ENCODE results near the gene CFAP54.

Gene CFAP54

DNA sequence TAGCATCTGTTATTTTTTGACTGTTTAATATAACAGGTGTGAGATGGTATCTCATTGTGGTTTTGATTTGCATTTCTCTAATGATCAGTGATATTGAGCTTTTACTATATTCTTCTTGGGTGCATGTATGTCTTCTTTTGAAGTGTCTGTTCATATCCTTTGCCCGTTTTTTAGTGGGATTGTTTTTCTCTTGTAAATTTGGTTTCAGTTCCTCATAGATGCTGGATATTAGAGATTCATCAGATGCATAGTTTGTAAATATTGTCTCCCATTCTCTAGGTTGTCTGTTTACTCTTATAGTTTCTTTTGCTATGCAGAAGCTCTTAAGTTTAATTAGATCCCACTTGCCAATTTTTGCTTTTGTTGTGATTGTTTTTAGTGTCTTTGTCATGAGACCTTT lies 368.8 kb downstream of the CFAP54 start:
- DNase-seq = no peak

- DNase-seq = no peak
These were observed 372.3 kb downstream of the CFAP54 start for GRCh38 chr12:96861656-96862055.

DNA sequence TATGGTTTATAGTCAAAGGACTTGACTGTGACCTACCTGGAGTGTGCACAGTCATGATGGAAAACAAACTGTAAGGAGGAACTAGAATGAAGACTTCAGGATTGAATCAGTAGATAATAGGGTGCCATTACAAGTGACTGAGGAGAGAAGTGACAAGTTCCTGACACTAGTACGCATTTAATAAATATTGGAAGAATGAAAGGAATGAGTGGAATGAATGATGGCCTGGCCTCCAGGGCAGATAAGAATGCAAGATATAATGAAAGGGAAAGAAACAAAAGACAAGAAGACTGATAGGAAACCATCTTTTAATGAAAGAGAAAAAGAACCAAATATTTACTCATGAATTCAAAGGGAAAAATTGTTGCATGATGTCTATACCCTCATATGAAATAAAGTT lies 372.9 kb downstream of the CFAP54 start:
- no peak for DNase-seq

GRCh38 chr12:96864335-96864734 lies 375.0 kb downstream of the CFAP54 start:
- DNase-seq = no peak

DNA sequence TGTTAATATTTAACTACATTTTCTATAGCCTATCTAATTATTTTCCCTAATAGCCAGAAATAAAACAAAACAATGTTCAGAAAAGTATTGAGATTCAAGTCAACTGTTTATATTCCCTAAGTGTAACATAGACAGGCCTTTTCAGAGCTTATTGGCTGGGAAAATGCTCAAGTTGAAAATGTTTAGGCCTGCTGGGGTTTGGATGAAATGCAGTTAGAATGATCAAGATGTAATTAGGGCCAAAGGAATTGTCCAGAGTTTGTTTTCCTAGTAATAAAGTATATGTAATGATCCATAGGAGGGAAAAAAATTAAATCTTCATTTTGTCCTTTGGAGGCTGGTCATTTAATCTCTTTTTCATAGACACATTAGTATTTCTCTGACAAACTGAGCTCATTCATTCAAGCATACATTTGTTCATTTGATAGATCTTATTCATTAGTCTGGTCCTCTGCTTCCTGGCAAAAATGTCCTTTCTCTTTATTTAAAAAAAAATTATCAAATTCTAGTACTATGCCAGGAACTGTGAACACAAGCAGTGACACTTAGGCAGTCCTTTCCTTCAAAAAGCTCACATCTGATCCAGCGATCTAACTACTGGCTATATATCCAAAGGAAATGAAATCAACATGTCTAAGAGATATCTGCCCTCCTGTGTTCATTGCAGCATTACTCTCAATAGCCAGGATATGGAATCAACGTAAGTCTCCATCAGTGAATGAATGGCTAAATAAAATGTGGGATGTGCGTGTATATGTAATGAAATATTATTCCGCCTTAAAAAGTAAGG lies 377.6 kb downstream of the CFAP54 start:
- DNase-seq = no peak

DNA sequence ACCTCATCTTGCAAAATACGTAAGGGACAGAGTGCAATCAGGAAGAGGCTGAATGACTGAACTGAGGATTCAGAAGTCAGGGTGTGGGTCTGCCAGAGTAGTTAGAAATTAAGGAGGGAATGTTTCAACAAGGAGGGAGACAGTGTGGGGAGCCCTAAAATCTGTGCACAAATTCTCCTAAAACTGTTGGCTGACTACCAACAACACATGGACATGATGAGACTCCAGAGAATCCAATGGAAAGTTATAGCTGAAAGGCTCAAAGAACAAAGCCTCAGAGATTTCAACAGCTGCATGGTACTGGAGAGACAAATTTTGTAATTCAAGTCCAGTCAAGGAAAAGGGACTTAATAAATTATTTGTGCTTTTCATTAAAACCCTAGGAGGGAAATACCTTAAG lies 381.6 kb downstream of the CFAP54 start:
- no peak for DNase-seq

- no peak for DNase-seq
These were observed 383.6 kb downstream of the CFAP54 start for GRCh38 chr12:96872961-96873360.

- no peak for DNase-seq
These were observed 384.8 kb downstream of the CFAP54 start for GRCh38 chr12:96874211-96874610.

DNA sequence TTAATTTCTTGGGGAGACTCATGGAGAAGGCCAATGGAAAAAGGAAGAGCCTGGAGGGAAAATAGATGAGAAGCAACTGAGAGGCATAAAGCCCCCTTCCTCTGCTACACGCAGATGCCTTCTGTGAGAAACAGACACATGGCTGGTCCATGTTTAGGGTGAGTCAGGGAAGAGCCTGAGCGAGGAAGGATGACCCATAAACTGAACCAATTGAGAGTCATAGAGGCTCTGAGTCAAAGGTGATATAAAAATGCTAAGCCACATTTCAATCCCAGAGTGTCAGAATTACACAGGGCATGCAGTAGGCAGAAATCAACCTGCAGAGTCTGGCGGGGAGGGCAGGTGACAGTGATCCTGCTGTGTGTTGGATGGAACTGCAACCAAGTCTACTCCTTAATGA lies 387.6 kb downstream of the CFAP54 start:
- no peak for DNase-seq

GRCh38 chr12:96878704-96879103 lies 389.3 kb downstream of the CFAP54 start:
- DNase-seq = no peak

GRCh38 chr12:96879301-96879700 lies 389.9 kb downstream of the CFAP54 start:
- no peak for DNase-seq

- DNase-seq = no peak
These were observed 390.8 kb downstream of the CFAP54 start for GRCh38 chr12:96880220-96880619.

- DNase-seq = no peak
These were observed 392.2 kb downstream of the CFAP54 start for GRCh38 chr12:96881608-96882007.

GRCh38 chr12:96882862-96883261 lies 393.5 kb downstream of the CFAP54 start:
- DNase-seq = no peak

- DNase-seq = no peak
These were observed 394.2 kb downstream of the CFAP54 start for GRCh38 chr12:96883571-96883970.

DNA sequence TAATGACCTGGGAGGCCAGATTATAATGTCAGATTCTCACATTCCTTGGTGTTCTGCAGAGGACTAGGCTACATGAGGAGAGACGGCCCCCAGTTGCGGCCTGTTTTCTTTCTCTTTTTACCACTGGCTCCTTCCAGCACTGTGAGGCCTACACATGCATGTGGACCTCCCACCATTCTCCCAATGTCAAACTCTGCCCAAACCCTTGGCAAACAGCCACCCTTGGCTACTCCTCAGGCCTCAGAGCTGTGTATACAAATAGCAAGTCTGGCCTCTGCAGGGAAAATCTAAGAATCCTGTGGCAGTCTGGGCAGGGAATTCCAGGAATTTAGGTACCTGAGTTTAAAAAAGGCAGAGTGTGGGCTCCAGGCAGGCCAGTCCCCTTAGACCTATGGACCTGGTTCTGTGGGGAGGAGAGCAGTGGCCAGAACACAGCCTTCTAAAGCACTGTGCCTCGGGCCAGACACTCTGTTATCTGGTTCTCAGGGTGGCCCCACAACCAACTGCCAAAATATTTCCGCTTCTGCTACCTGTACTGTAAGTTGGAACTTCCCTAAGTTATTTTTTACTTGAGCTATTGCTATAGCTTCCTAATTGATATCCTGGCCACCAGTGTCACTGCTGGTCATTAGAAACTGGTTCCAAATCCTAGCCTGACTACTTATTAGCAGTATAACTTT lies 397.8 kb downstream of the CFAP54 start:
- no peak for DNase-seq

DNA sequence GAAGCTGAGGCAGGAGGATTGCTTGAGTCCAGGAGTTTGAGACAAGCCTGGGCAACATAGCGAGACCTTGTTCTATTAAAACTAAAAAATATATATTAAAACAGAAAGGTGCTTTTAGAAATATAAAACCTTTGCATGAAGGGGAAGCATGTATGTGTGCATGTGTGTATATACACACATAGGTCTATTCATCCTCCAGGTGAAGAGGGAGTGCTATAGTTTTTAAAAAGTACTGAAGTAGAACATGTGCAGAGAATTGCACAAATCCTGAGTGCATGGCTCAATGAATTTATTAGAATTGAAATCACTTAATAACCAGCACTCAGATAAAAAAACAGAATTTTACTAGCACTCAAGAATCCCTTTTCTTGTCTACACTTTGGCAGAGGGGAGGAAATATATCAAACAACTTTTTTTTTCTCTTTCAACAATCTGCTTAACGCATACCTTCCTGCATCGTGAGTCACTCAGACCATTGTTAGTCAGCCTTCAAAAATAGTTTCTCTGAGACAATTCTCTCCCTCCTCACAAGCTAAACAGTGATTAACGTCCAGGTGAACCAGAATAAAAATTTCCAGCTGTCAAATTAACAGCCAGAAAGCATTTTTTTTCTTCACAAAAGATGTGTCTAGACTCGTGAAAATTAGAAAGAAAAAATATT lies 400.0 kb downstream of the CFAP54 start:
- DNase-seq = no peak

DNA sequence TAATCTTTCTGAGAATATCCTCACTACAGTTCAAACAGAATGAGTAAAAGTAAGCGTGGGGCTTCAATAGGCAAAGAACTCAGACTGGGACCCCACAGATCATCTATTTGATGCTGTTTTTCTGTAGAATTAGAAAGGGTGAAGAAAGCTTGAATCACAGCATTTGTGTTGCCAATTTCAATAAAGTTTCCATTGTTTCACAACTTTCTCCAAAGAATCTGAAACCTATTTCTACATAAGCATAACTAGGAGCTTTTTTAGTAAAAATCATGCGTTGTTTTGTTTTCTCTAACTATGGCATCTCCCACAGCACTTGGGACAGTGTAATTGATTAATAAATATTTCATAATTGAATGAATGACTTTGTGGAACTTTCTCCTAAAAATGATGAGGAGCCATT lies 401.0 kb downstream of the CFAP54 start:
- no peak for DNase-seq

- DNase-seq = no peak
These were observed 402.7 kb downstream of the CFAP54 start for GRCh38 chr12:96892104-96892503.

- no peak for DNase-seq
These were observed 408.0 kb downstream of the CFAP54 start for GRCh38 chr12:96897421-96897820.

GRCh38 chr12:96901175-96901574 lies 411.8 kb downstream of the CFAP54 start:
- no peak for DNase-seq

DNA sequence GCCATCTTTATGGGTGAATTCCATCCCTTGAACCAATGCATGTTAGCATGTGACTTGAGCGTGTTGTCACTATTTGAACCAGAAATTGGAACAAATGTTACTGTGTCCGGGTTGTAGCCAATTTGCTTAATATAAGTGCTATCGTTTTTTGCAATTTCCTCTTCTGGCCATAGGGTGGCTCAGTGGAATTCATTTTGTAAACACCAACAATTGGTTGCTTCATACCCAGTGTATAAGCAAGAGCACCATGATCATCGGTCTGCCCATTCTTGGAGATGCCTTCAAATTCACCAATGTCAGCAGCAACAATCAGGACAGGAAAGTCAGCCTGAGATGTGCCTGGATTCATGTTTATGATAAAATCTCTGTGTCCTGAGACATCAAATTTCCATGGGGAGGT lies 412.7 kb downstream of the CFAP54 start:
- DNase-seq = no peak

- DNase-seq = no peak
These were observed 417.1 kb downstream of the CFAP54 start for GRCh38 chr12:96906498-96906848.

Data from CD4-positive, alpha-beta T cell treated with Interleukin-17A for 1 hour (primary cell).